Duodenal mucosa (tissue), 2 donors: ENCODE measurements around the gene U2AF2.

Experiments used
- H3K27ac ChIP-seq: one replicate; pipeline ENCODE4 v1.7.0; 2013; ENCODE audit warnings: low read depth, low read length
- H3K27me3 ChIP-seq, 2 donors: one replicate each; pipeline ENCODE4 v1.7.0; 2013; ENCODE audit warnings: low read length in 2 of 2, control low read depth in 1 of 2; ENCODE audit not compliant: insufficient read depth in 2 of 2, control insufficient read depth in 1 of 2
- H3K36me3 ChIP-seq, 2 donors: one replicate each; pipeline ENCODE4 v1.7.0; 2013; ENCODE audit warnings: low read length in 2 of 2, control low read depth in 1 of 2; ENCODE audit not compliant: insufficient read depth in 2 of 2, control insufficient read depth in 1 of 2
- H3K4me1 ChIP-seq, 2 donors: one replicate each; pipeline ENCODE4 v1.7.0; 2013; ENCODE audit warnings: low read length in 2 of 2, control low read depth in 1 of 2; ENCODE audit not compliant: insufficient read depth in 2 of 2, control insufficient read depth in 1 of 2
- H3K4me3 ChIP-seq, 2 donors: one replicate each; pipeline ENCODE4 v1.7.0; 2013; ENCODE audit warnings: low read length in 2 of 2, low read depth in 1 of 2
- H3K9ac ChIP-seq, 2 donors: one replicate each; pipeline ENCODE4 v1.7.0; 2013; ENCODE audit warnings: low read length in 2 of 2, low read depth in 1 of 2
- H3K9me3 ChIP-seq, 2 donors: one replicate each; pipeline ENCODE4 v1.7.0; 2013; ENCODE audit warnings: low read length in 2 of 2, control low read depth in 1 of 2; ENCODE audit not compliant: control insufficient read depth in 1 of 2

U2AF2 gene

GRCh38 chr19:55656988-55657747 lies 2.3 kb downstream of the U2AF2 start:
- peak overlapping the region; percentile 96 for H3K4me3 ChIP-seq
- peaks cover 23 to 38% of the 10 kb centered on the region in 2 donors for H3K4me1 ChIP-seq
- no peaks in the 10 kb centered on the region for H3K9me3 ChIP-seq
- no peak overlapping the region for H3K27ac ChIP-seq
- H3K9ac ChIP-seq: peak overlapping the region; percentile 89 to 91
- H3K36me3 ChIP-seq: peaks cover 19 to 36% of the 10 kb centered on the region in 2 donors
- H3K27me3 ChIP-seq: no peaks in the 10 kb centered on the region

DNA sequence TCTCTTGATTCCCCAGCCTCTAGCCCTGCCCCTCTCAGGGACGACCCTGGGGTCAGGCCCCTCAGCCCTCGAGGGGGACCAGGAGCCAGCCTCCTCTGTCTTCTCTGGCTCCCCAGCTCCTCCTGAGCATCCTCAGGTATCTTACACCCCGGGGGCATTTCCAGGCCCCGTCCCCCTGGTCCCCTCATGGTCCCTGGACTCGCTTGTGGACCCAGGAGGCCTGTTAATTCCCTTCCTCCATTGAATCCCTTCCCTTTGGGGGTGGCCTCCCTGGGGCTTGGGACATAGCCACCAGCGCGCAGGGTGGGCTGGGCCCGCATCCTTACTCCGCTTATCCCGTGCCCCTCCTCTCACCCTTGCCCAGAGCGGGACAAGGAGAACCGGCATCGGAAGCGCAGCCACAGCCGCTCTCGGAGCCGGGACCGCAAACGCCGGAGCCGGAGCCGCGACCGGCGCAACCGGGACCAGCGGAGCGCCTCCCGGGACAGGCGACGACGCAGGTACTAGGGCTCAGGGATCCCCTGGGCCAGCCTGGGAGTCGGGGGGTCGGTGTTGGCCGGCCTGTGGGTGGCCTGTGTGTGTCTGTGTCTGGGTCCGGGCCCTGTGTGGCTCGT lies 4.1 kb downstream of the U2AF2 start:
- no peak overlapping the region for H3K4me3 ChIP-seq
- peaks cover 35 to 52% of the 10 kb centered on the region in 2 donors for H3K36me3 ChIP-seq
- no peaks in the 10 kb centered on the region for H3K27me3 ChIP-seq
- peaks cover 23 to 38% of the 10 kb centered on the region in 2 donors for H3K4me1 ChIP-seq
- no peak overlapping the region for H3K9ac ChIP-seq
- H3K27ac ChIP-seq: no peak overlapping the region
- H3K9me3 ChIP-seq: no peaks in the 10 kb centered on the region

- Histone ChIP-seq H3K27me3 (no peaks in the 10 kb centered on the region), H3K9me3 (no peaks in the 10 kb centered on the region), H3K4me3 (no peak overlapping the region), H3K27ac (no peak overlapping the region), H3K9ac (no peak overlapping the region), H3K36me3 (peaks cover 40 to 60% of the 10 kb centered on the region in 2 donors), H3K4me1 (peaks cover 23 to 38% of the 10 kb centered on the region in 2 donors)
Measured at GRCh38 chr19:55659822-55660221, 5.0 kb downstream of the U2AF2 start.

DNA sequence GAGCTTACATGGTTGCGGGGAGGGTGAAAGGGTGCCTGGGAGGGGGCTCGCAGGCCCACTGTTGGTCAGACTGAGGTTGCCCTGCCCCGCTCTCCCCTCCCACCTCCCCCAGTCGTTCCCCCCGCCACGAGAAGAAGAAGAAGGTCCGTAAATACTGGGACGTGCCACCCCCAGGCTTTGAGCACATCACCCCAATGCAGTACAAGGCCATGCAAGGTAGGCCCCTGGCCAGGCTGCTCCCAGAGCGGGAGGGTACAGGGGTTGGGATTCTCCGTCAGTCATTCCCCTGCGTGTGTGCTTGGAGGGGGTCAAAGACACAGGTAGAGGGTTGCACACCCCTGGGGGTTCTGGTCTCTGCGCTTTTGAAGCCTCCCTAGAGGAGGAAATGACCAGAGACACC lies 5.6 kb downstream of the U2AF2 start:
- H3K4me1 ChIP-seq: peaks cover 23 to 38% of the 10 kb centered on the region in 2 donors
- no peak overlapping the region for H3K27ac ChIP-seq
- no peaks in the 10 kb centered on the region for H3K9me3 ChIP-seq
- H3K36me3 ChIP-seq: peaks cover 40 to 65% of the 10 kb centered on the region in 2 donors
- H3K4me3 ChIP-seq: no peak overlapping the region
- no peaks in the 10 kb centered on the region for H3K27me3 ChIP-seq
- H3K9ac ChIP-seq: no peak overlapping the region

DNA sequence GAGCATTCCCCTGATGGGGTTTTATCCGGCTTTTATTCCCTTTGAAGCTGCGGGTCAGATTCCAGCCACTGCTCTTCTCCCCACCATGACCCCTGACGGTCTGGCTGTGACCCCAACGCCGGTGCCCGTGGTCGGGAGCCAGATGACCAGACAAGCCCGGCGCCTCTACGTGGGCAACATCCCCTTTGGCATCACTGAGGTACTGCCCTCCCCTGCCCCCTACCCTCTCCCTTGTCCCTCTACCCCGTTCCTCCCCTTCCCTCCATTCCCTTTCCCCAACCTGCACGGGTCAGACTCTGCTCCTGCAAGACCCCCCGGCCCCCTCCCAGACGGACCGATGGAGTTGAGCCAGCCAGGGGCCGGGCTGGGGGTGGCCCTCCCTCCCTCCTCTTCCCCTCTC lies 6.2 kb downstream of the U2AF2 start:
- Histone ChIP-seq H3K4me3 (no peak overlapping the region), H3K4me1 (peaks cover 21 to 33% of the 10 kb centered on the region in 2 donors), H3K9ac (no peak overlapping the region), H3K27ac (no peak overlapping the region), H3K27me3 (no peaks in the 10 kb centered on the region), H3K36me3 (peaks cover 42 to 71% of the 10 kb centered on the region in 2 donors), H3K9me3 (no peaks in the 10 kb centered on the region)

GRCh38 chr19:55661826-55662225 lies 7.0 kb downstream of the U2AF2 start:
- no peaks in the 10 kb centered on the region for H3K9me3 ChIP-seq
- H3K27me3 ChIP-seq: no peaks in the 10 kb centered on the region
- peaks cover 50 to 79% of the 10 kb centered on the region in 2 donors for H3K36me3 ChIP-seq
- no peak overlapping the region for H3K27ac ChIP-seq
- H3K4me3 ChIP-seq: no peak overlapping the region
- H3K4me1 ChIP-seq: peaks cover 19 to 32% of the 10 kb centered on the region in 2 donors
- H3K9ac ChIP-seq: no peak overlapping the region

DNA sequence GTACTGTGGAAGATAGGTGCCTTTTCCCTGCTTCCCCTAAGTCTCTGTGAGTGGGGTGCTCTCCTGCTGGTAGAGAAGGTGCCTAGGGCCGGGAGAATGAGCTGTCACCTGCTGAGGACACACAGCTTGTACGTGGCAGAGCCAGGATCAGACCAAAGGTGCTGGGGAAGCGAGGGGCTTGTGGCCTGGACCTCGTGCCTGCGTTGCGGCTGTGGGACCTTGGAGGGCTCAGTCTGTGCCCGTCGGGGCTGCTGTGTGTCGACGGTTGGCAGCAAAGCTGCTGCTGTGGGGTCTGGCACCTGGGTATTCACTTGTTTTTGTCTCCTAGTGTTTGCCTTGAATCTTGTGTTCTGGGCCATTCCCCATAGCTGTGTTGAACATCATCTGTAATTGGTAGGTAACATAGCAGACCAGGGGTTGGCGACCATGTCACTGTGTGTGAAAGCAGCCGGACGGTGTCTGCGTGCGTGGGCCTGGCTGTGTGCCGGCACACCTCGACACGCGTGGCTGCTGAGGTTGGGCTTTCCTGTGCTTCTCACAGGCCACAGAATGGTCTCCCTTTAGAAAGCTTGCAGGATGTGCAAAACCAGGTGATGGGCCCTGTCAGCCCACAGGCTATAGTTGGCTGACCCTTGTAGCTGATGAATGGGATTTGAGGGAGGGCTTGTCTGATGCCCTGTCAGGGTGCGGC lies 9.2 kb downstream of the U2AF2 start:
- Histone ChIP-seq H3K36me3 (peaks cover 57 to 92% of the 10 kb centered on the region in 2 donors), H3K9ac (no peak overlapping the region), H3K4me3 (no peak overlapping the region), H3K27me3 (no peaks in the 10 kb centered on the region), H3K27ac (no peak overlapping the region), H3K9me3 (no peaks in the 10 kb centered on the region), H3K4me1 (peaks cover 24 to 26% of the 10 kb centered on the region in 2 donors)

GRCh38 chr19:55666343-55667005 lies 11.6 kb downstream of the U2AF2 start:
- Histone ChIP-seq H3K4me3 (no peak overlapping the region), H3K27ac (no peak overlapping the region), H3K36me3 (peaks cover 57 to 91% of the 10 kb centered on the region in 2 donors), H3K9ac (peak overlapping the region in 1 of 2 donors; percentile 11), H3K4me1 (peaks cover 24 to 29% of the 10 kb centered on the region in 2 donors), H3K27me3 (no peaks in the 10 kb centered on the region), H3K9me3 (no peaks in the 10 kb centered on the region)

DNA sequence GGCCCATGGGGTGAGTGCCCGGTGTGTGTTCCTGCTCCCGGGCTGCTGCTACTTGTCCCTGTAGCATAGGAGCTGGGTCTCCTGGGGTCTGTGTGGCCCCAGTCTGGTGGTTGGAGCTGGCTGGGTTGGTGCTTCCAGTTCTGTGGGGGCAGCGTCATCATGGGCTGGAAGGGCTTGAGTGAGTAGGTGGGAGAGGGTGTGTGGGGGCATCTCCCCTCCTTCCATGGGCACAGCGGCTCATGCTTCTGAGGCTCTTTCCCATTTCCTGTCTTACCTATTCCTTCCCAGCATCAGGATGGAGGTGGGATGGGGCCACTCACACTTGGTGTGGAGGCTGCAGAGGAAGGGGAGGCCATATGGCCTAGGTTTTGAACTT lies 12.2 kb downstream of the U2AF2 start:
- Histone ChIP-seq H3K36me3 (peaks cover 52 to 89% of the 10 kb centered on the region in 2 donors), H3K9me3 (no peaks in the 10 kb centered on the region), H3K4me1 (peaks cover 24 to 29% of the 10 kb centered on the region in 2 donors), H3K27me3 (no peaks in the 10 kb centered on the region), H3K27ac (no peak overlapping the region), H3K9ac (peak overlapping the region in 1 of 2 donors; percentile 11), H3K4me3 (no peak overlapping the region)
